GM21737 (cell line): ENCODE data around the gene HHAT.

ENCODE experiments used
- ATAC-seq: cut with Tn5 transposase; IDR thresholded peaks from one replicate; pipeline ENCODE4 v1.9.1; 2021; ENCODE audit warnings: mild to moderate bottlenecking, moderate library complexity; ENCODE audit not compliant: unreplicated experiment

The HHAT gene

GRCh38 chr1:210698661-210699060 is 370.0 kb downstream of the HHAT start:
- ATAC-seq: no peak

- ATAC-seq: no peak
Measured at GRCh38 chr1:210700083-210700482, 371.4 kb downstream of the HHAT start.

GRCh38 chr1:210700511-210700910 is 371.8 kb downstream of the HHAT start:
- no peak for ATAC-seq

- no peak for ATAC-seq
Measured at GRCh38 chr1:210702506-210702905, 373.8 kb downstream of the HHAT start.

- ATAC-seq: no peak
Measured at GRCh38 chr1:210703593-210703992, 374.9 kb downstream of the HHAT start.

GRCh38 chr1:210705086-210705485 is 376.4 kb downstream of the HHAT start:
- no peak for ATAC-seq

- no peak for ATAC-seq
Measured at GRCh38 chr1:210706246-210706645, 377.5 kb downstream of the HHAT start.

- ATAC-seq: no peak
Measured at GRCh38 chr1:210707300-210708240, 378.9 kb downstream of the HHAT start.

- ATAC-seq: no peak
Measured at GRCh38 chr1:210709701-210710100, 381.0 kb downstream of the HHAT start.

- no peak for ATAC-seq
Measured at GRCh38 chr1:210711825-210712612, 383.3 kb downstream of the HHAT start.

- ATAC-seq: no peak
Measured at GRCh38 chr1:210715072-210715471, 386.4 kb downstream of the HHAT start.

GRCh38 chr1:210722410-210723081 is 393.8 kb downstream of the HHAT start:
- ATAC-seq: no peak

GRCh38 chr1:210723646-210724045 is 394.9 kb downstream of the HHAT start:
- ATAC-seq: no peak

GRCh38 chr1:210724768-210725167 is 396.1 kb downstream of the HHAT start:
- ATAC-seq: no peak
